Neural progenitor cell (in vitro differentiated cells): ENCODE measurements around the gene CYB5R3.

Experiments used
- CTCF ChIP-seq: fragments of 200-600 bp; sonication (generic); IDR thresholded peaks from 2 replicates; pipeline ENCODE4 v1.5.1; 2017; ENCODE audit warnings: antibody characterized with exemption, mild to moderate bottlenecking
- EZH2 ChIP-seq: fragments of 200-600 bp; sonication (generic); IDR thresholded peaks from 2 replicates; pipeline ENCODE4 v1.6.1; 2017; ENCODE audit warnings: antibody characterized with exemption, mild to moderate bottlenecking, moderate library complexity
- EZH2phosphoT487 ChIP-seq: fragments of 200-600 bp; sonication (generic); IDR thresholded peaks from 2 replicates; pipeline ENCODE4 v1.6.1; 2017; ENCODE audit warnings: antibody characterized with exemption

GRCh38 chr22:42679691-42680090 is 30.5 kb upstream of the CYB5R3 start:
- no peak for TF ChIP-seq CTCF
- no peak for TF ChIP-seq EZH2
- no peak for TF ChIP-seq EZH2phosphoT487
